IPS-15b (cell line): Measurements from ENCODE around the gene HPS5.
"Not testable (repeated sequence)": the region's sequence is repeated elsewhere in the genome, so short reads cannot be mapped to it uniquely, and the experiment has no call there.

Source experiments
- H3K27me3 ChIP-seq: one replicate; pipeline ENCODE4 v1.6.1; 2013; ENCODE audit warnings: low read length; ENCODE audit not compliant: control insufficient read depth, insufficient read depth
- H3K36me3 ChIP-seq: one replicate; pipeline ENCODE4 v1.6.1; 2013; ENCODE audit warnings: low read length; ENCODE audit not compliant: control insufficient read depth, insufficient read depth
- H3K4me1 ChIP-seq: one replicate; pipeline ENCODE4 v1.6.1; 2013; ENCODE audit warnings: mild to moderate bottlenecking, low read length; ENCODE audit not compliant: control insufficient read depth, insufficient read depth
- H3K4me3 ChIP-seq: one replicate; pipeline ENCODE4 v1.5.1; 2013; ENCODE audit warnings: low read depth, low read length
- H3K9ac ChIP-seq: one replicate; pipeline ENCODE4 v1.6.1; 2013; ENCODE audit warnings: low read depth, mild to moderate bottlenecking, low read length
- H3K9me3 ChIP-seq: one replicate; pipeline ENCODE4 v1.6.1; 2013; ENCODE audit warnings: mild to moderate bottlenecking, low read length; ENCODE audit not compliant: control insufficient read depth, insufficient read depth

HPS5 gene

GRCh38 chr11:18264677-18265555 is 57.0 kb downstream of the HPS5 start:
- no peaks in the 10 kb centered on the region for H3K9me3 ChIP-seq
- H3K9ac ChIP-seq: no peak overlapping the region
- H3K27me3 ChIP-seq: peaks cover 3% of the 10 kb centered on the region
- H3K4me1 ChIP-seq: no peaks in the 10 kb centered on the region
- no peaks in the 10 kb centered on the region for H3K36me3 ChIP-seq
- no peak overlapping the region for H3K4me3 ChIP-seq

GRCh38 chr11:18264035-18264434 is 57.9 kb downstream of the HPS5 start:
- H3K27me3 ChIP-seq: peaks cover 3% of the 10 kb centered on the region

GRCh38 chr11:18262681-18263350 is 59.1 kb downstream of the HPS5 start:
- not testable (repeated sequence) for H3K9ac ChIP-seq, H3K4me1 ChIP-seq, H3K4me3 ChIP-seq, H3K27me3 ChIP-seq, H3K9me3 ChIP-seq, H3K36me3 ChIP-seq

More at GRCh38 chr11:18264035-18264434, 57.9 kb downstream of the HPS5 start:
- Histone ChIP-seq H3K4me1 (no peaks in the 10 kb centered on the region), H3K4me3 (no peak overlapping the region), H3K36me3 (no peaks in the 10 kb centered on the region), H3K9ac (no peak overlapping the region), H3K9me3 (no peaks in the 10 kb centered on the region)

- no peaks in the 10 kb centered on the region for H3K9me3 ChIP-seq
- H3K9ac ChIP-seq: no peak overlapping the region
- no peak overlapping the region for H3K4me3 ChIP-seq
- H3K4me1 ChIP-seq: no peaks in the 10 kb centered on the region
- peaks cover 3% of the 10 kb centered on the region for H3K27me3 ChIP-seq
- H3K36me3 ChIP-seq: no peaks in the 10 kb centered on the region
Measured at GRCh38 chr11:18261721-18262120, 60.2 kb downstream of the HPS5 start.

GRCh38 chr11:18259259-18259658 is 62.7 kb downstream of the HPS5 start:
- Histone ChIP-seq H3K9me3 (no peaks in the 10 kb centered on the region), H3K27me3 (peaks cover 3% of the 10 kb centered on the region), H3K36me3 (no peaks in the 10 kb centered on the region), H3K9ac (no peak overlapping the region), H3K4me1 (no peaks in the 10 kb centered on the region), H3K4me3 (no peak overlapping the region)

GRCh38 chr11:18254781-18255361 is 67.1 kb downstream of the HPS5 start:
- no peaks in the 10 kb centered on the region for H3K36me3 ChIP-seq
- no peaks in the 10 kb centered on the region for H3K27me3 ChIP-seq
- H3K4me1 ChIP-seq: no peaks in the 10 kb centered on the region
- H3K9me3 ChIP-seq: no peaks in the 10 kb centered on the region
- H3K4me3 ChIP-seq: no peak overlapping the region
- H3K9ac ChIP-seq: no peak overlapping the region

GRCh38 chr11:18253778-18254338 is 68.1 kb downstream of the HPS5 start:
- H3K4me3 ChIP-seq: no peak overlapping the region
- H3K27me3 ChIP-seq: no peaks in the 10 kb centered on the region
- no peaks in the 10 kb centered on the region for H3K4me1 ChIP-seq
- H3K9me3 ChIP-seq: no peaks in the 10 kb centered on the region
- no peaks in the 10 kb centered on the region for H3K36me3 ChIP-seq
- no peak overlapping the region for H3K9ac ChIP-seq

- H3K9me3 ChIP-seq: no peaks in the 10 kb centered on the region
Measured at GRCh38 chr11:18253233-18253632, 68.7 kb downstream of the HPS5 start.

GRCh38 chr11:18248561-18248960 is 73.4 kb downstream of the HPS5 start, which contains the start of gene SAA2:
Gene SAA2, minus strand, starts transcription at chr11:18248668. Its CDS starts 657 bp downstream, at chr11:18248011.
- no peak within 1 kb of the TSS for H3K4me3 ChIP-seq
- no peaks in the 10 kb centered on the region for H3K27me3 ChIP-seq
- H3K4me1 ChIP-seq: no peaks in the 10 kb centered on the region
- H3K36me3 ChIP-seq: no peaks in the 10 kb centered on the region
- no peaks in the 10 kb centered on the region for H3K9me3 ChIP-seq
- no peak within 1 kb of the TSS for H3K9ac ChIP-seq

More at GRCh38 chr11:18253233-18253632, 68.7 kb downstream of the HPS5 start:
- H3K36me3 ChIP-seq: no peaks in the 10 kb centered on the region
- H3K4me3 ChIP-seq: no peak overlapping the region
- H3K9ac ChIP-seq: no peak overlapping the region
- no peaks in the 10 kb centered on the region for H3K27me3 ChIP-seq
- no peaks in the 10 kb centered on the region for H3K4me1 ChIP-seq

- not testable (repeated sequence) for H3K4me1 ChIP-seq, H3K4me3 ChIP-seq, H3K36me3 ChIP-seq, H3K9me3 ChIP-seq, H3K27me3 ChIP-seq, H3K9ac ChIP-seq
Measured at GRCh38 chr11:18247191-18247581, 74.8 kb downstream of the HPS5 start.

GRCh38 chr11:18246379-18247190 is 75.4 kb downstream of the HPS5 start:
- not testable (repeated sequence) for H3K27me3 ChIP-seq, H3K36me3 ChIP-seq, H3K4me3 ChIP-seq, H3K9me3 ChIP-seq, H3K9ac ChIP-seq, H3K4me1 ChIP-seq
